GM12878 (cell line): Measurements from ENCODE around the gene GLI2. TPM values are rescaled to one million over a fixed set of nuclear protein-coding genes. Genes with fewer than 3 reads are reported as not detected.

Experiments used
- ATAC-seq: fragments of 200-7000 bp; cut with Tn5 transposase; 3 replicates; pipeline ENCODE4 v1.9.1; 2020; ENCODE audit warnings: mild to moderate bottlenecking, moderate library complexity
- BruUV-seq: library from RNA; stranded (reverse); fragments of 400-500 nt; replicated peaks from 2 replicates; lab custom pipeline; 2021; lab: Mats Ljungman, UMichigan
- CTCF ChIA-PET: fragments of 300-600 bp; sonication (Branson Sonifier 250); formaldehyde crosslinking; extraction: SDS; loops from one replicate; lab custom pipeline; 2021; ENCODE audit warnings: inconsistent platforms; lab: Yijun Ruan, JAX
- POLR2A ChIA-PET: fragments of 350-600 bp; formaldehyde crosslinking; extraction: SDS; loops from one replicate; lab custom pipeline; 2021; ENCODE audit warnings: inconsistent platforms; lab: Charles Lee
- RAD21 ChIA-PET: fragments of 300-600 bp; sonication (Branson Sonifier 250); formaldehyde crosslinking; loops from one replicate; lab custom pipeline; 2023; ENCODE audit warnings: antibody characterized with exemption; ENCODE audit not compliant: unreplicated experiment; lab: Charles Lee
- SMC1A ChIA-PET: fragments of 300-600 bp; sonication (Branson Sonifier 250); formaldehyde crosslinking; loops from one replicate; lab custom pipeline; 2023; ENCODE audit not compliant: unreplicated experiment, uncharacterized antibody; lab: Charles Lee
- DNase-seq: peaks from one replicate; pipeline ENCODE4 v3.0.0-alpha.2; 2011; ENCODE audit warnings: low read depth, low spot score
- FAIRE-seq: peaks from 3 replicates; lab custom pipeline; 2011; peaks lifted over from hg19 to GRCh38; lab: Jason Lieb, UNC
- H2AFZ ChIP-seq: 2 replicates; pipeline ENCODE4 v1.6.0; 2011; ENCODE audit warnings: low read depth, low read length, control low read depth; ENCODE audit not compliant: control insufficient read depth
- H3K27ac ChIP-seq: 2 replicates; pipeline ENCODE4 v1.5.1; 2011; ENCODE audit warnings: control low read depth; ENCODE audit not compliant: control insufficient read depth, insufficient read depth
- H3K27me3 ChIP-seq, 2 experiments: replicated peaks in 1 of 2; 2 replicates each; pipeline versions ENCODE4 v1.6.0 to v1.6.1; 2011; ENCODE audit warnings: low read length in 1 of 2; ENCODE audit not compliant: control insufficient read depth in 2 of 2, insufficient read depth in 2 of 2
- H3K36me3 ChIP-seq, 2 experiments: 2 replicates each; pipeline ENCODE4 v1.5.1; 2011; ENCODE audit warnings: low read length in 1 of 2; ENCODE audit not compliant: control insufficient read depth in 2 of 2, insufficient read depth in 2 of 2
- H3K4me1 ChIP-seq: 2 replicates; pipeline ENCODE4 v1.6.1; 2011; ENCODE audit warnings: mild to moderate bottlenecking, low read length, moderate library complexity, mixed read lengths; ENCODE audit not compliant: control insufficient read depth, insufficient read depth
- H3K4me2 ChIP-seq: 2 replicates; pipeline ENCODE4 v1.6.0; 2011; ENCODE audit warnings: control low read depth; ENCODE audit not compliant: control insufficient read depth, insufficient read depth
- H3K4me3 ChIP-seq: fragments of 200-600 bp; sonication (generic); 2 replicates; pipeline ENCODE4 v1.5.1; 2016
- H3K79me2 ChIP-seq: 2 replicates; pipeline ENCODE4 v1.6.0; 2011; ENCODE audit warnings: low read length; ENCODE audit not compliant: control insufficient read depth, insufficient read depth
- H3K9ac ChIP-seq: 2 replicates; pipeline ENCODE4 v1.8.0; 2011; ENCODE audit warnings: low read length, control low read depth, mixed read lengths; ENCODE audit not compliant: control insufficient read depth, insufficient read depth
- H3K9me3 ChIP-seq: replicated peaks from 3 replicates; pipeline ENCODE4 v1.5.1; 2011; ENCODE audit warnings: mild to moderate bottlenecking, low read length; ENCODE audit not compliant: control insufficient read depth, insufficient read depth
- H4K20me1 ChIP-seq: 2 replicates; pipeline ENCODE4 v1.6.0; 2011; ENCODE audit not compliant: control insufficient read depth, insufficient read depth
- BCL11A ChIP-seq: IDR thresholded peaks from 2 replicates; pipeline ENCODE4 v1.6.1; 2011; ENCODE audit warnings: low read depth, low read length
- ESRRA ChIP-seq: IDR thresholded peaks from 2 replicates; pipeline ENCODE4 v1.6.1; 2012; ENCODE audit warnings: mild to moderate bottlenecking, low read length, improper control_type of control experiment
- FOXK2 ChIP-seq: fragments of 450-650 bp; IDR thresholded peaks from 2 replicates; pipeline ENCODE4 v1.6.1; 2017; ENCODE audit warnings: mild to moderate bottlenecking, moderate library complexity
- GATAD2B ChIP-seq: fragments of 450-650 bp; conservative IDR thresholded peaks from 2 replicates; pipeline ENCODE4 v1.6.1; 2017; ENCODE audit warnings: low read depth, mild to moderate bottlenecking, moderate library complexity
- HDAC2 ChIP-seq: fragments of 200-600 bp; sonication (generic); IDR thresholded peaks from 2 replicates; pipeline ENCODE4 v1.6.1; 2017
- LARP7 ChIP-seq: fragments of 450-650 bp; IDR thresholded peaks from 2 replicates; pipeline ENCODE4 v1.6.1; 2017; ENCODE audit warnings: mild to moderate bottlenecking
- PAX5 ChIP-seq: IDR thresholded peaks from 2 replicates; pipeline ENCODE4 v1.6.1; 2011; ENCODE audit warnings: low read depth, low read length, borderline replicate concordance
- WGBS: methylation state at CpG from one replicate; pipeline ENCODE4 v1.1.6; 2016; ENCODE audit warnings: low lambda C conversion rate; ENCODE audit not compliant: insufficient replicate concordance, insufficient coverage; ENCODE audit errors: missing lambda C conversion rate; 5-methylcytosine and 5-hydroxymethylcytosine counted together
- in situ Hi-C: fragments of 300-500 bp; cut with MboI; formaldehyde crosslinking; loops from 9 replicates; pipeline ENCODE4 v1.14.3; 2018; ENCODE audit warnings: mixed read lengths
- intact Hi-C: fragments of 100-400 bp; cut with micrococcal nuclease; formaldehyde crosslinking; loops from one replicate; pipeline ENCODE4 v1.14.2; 2022; ENCODE audit not compliant: unreplicated experiment
- polyA plus RNA-seq, 11 experiments: library from polyadenylated mRNA; depleted of rRNA in 4 of 11; unstranded in 6 of 11; stranded (reverse) in 5 of 11; fragments of >200 nt; fragmentation: Nextera tagmentation in 4 of 11; fragmentation: Illumina TruSeq in 1 of 11; extraction: Ambion mirVana in 4 of 11; extraction: Trizol in 1 of 11; gene quantifications; 1 replicate in 1 of 11; 2 replicates in 10 of 11; pipeline versions ENCODE4 v1.2.1 to v1.2.3, GENCODE V29; 2011 to 2016; ENCODE audit warnings: inconsistent platforms in 2 of 11, missing spikeins in 2 of 11, low read depth in 1 of 11
- total RNA-seq, 4 experiments: library from RNA; depleted of rRNA in 3 of 4; stranded (reverse); fragments of >200 nt in 3 of 4; fragmentation: Illumina TruSeq in 1 of 4; extraction: Trizol in 1 of 4; gene quantifications; 2 replicates each; pipeline versions ENCODE4 v1.2.1 to v1.2.3, GENCODE V29; 2013 to 2021
- TF ChIP-seq, protein P1 (sequence below): IDR thresholded peaks from 2 replicates; pipeline ENCODE4 v1.6.1; 2012; ENCODE audit warnings: low read depth, low read length, improper control_type of control experiment
- TF ChIP-seq, protein P2 (sequence below): fragments of 450-650 bp; IDR thresholded peaks from 2 replicates; pipeline ENCODE4 v1.6.1; 2017; ENCODE audit warnings: mild to moderate bottlenecking, moderate library complexity

GLI2 gene
- total and polyA plus RNA-seq, 10 of the 15 experiments (the other 5 are each of a cell fraction or from before 2014, with no cell fraction given) = 0.01 TPM; not detected in 9

DNA sequence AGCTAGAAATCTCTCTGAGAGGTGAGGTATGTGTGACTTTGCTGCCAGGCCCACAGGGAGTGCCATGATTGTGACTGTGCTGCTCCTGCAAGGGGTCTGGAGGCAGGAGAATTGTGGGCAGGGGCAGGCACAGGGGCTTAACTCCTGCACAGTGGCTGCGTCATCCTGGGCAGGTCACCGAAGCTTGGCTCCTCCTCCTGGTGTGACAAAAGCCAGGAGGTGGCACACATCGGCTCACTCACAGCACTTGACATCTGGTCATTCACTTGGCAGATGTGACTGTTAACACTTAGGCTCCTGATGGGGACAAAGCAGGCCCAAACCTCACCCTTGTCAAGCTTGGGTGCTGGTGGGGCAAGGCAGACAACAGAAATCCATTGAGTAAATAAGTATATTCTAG is 36.4 kb upstream of the GLI2 start:
- ATAC-seq = no peak
- BruUV-seq = no TSS peak
- no peak for FAIRE-seq
- H3K36me3 ChIP-seq = no peaks in the 10 kb centered on the region
- no peaks in the 10 kb centered on the region for H3K79me2 ChIP-seq
- peaks cover 4 to 6% of the 10 kb centered on the region in 2 experiments; a peak in 3 of 4 replicates for H3K27me3 ChIP-seq
- 35% methylated on average over 3 of the region's 3 CpGs for WGBS
- DNase-seq = no peak
- no peak overlapping the region for H3K4me3 ChIP-seq
- no peak for TF ChIP-seq GATAD2B
- TF ChIP-seq, protein P1, sequence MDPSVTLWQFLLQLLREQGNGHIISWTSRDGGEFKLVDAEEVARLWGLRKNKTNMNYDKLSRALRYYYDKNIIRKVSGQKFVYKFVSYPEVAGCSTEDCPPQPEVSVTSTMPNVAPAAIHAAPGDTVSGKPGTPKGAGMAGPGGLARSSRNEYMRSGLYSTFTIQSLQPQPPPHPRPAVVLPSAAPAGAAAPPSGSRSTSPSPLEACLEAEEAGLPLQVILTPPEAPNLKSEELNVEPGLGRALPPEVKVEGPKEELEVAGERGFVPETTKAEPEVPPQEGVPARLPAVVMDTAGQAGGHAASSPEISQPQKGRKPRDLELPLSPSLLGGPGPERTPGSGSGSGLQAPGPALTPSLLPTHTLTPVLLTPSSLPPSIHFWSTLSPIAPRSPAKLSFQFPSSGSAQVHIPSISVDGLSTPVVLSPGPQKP = no peak
- no peaks in the 10 kb centered on the region for H4K20me1 ChIP-seq
- POLR2A ChIA-PET = no interaction called here
- H3K9me3 ChIP-seq = no peaks in the 10 kb centered on the region
- H2AFZ ChIP-seq = no peak overlapping the region
- H3K4me2 ChIP-seq = no peak overlapping the region
- H3K27ac ChIP-seq = no peak overlapping the region
- intact Hi-C loops (loop anchor here (5.0 kb wide), 1 partner anchor 248 kb away; no protein-coding TSS in a partner anchor), in situ Hi-C loops (loop anchor here (5.0 to 25.0 kb wide), 2 partner anchors 383 to 487 kb away; partner anchors contain the start of gene TMEM185B)
- H3K9ac ChIP-seq = no peak overlapping the region
- no peaks in the 10 kb centered on the region for H3K4me1 ChIP-seq
- SMC1A ChIA-PET = no interaction called here
- RAD21 ChIA-PET = no interaction called here
- CTCF ChIA-PET = no interaction called here

DNA sequence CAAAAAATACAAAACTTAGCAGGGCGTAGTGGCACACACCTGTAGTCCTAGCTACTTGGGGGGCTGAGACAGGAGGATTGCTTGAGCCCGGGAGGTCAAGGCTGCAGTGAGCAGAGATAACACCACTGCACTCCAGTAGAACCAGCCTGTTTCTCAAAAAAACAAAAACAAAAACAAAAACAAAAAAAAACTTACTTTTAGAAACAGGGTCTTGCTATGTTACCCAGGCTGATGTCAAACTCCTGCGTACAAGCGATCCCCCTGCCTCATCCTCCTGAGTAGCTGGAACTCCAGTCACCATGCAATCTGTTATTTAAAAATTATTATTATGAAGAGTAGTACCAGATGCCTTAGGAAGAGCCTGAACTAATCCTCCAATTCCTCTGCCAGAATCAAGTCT is 35.0 kb upstream of the GLI2 start:
- in situ Hi-C loops (no loop called here), intact Hi-C loops (no loop called here)
- H3K27me3 ChIP-seq = peaks cover 4 to 6% of the 10 kb centered on the region in 2 experiments; a peak in 3 of 4 replicates
- BruUV-seq = no TSS peak
- no peak for DNase-seq
- H3K79me2 ChIP-seq = no peaks in the 10 kb centered on the region
- POLR2A ChIA-PET = no interaction called here
- H3K36me3 ChIP-seq = no peaks in the 10 kb centered on the region
- ATAC-seq = no peak
- no peak overlapping the region for H3K27ac ChIP-seq
- CTCF ChIA-PET = interaction anchor here (0.6 to 1.4 kb wide), 3 partner anchors 20 to 655 kb away, joined by 3 read pairs; no protein-coding TSS in a partner anchor
- no peak overlapping the region for H3K4me2 ChIP-seq
- 33% methylated on average over 4 of the region's 4 CpGs for WGBS
- TF ChIP-seq HDAC2 (no peak), PAX5 (no peak), BCL11A (no peak), LARP7 (no peak), FOXK2 (no peak), ESRRA (no peak)
- TF ChIP-seq, protein P2, sequence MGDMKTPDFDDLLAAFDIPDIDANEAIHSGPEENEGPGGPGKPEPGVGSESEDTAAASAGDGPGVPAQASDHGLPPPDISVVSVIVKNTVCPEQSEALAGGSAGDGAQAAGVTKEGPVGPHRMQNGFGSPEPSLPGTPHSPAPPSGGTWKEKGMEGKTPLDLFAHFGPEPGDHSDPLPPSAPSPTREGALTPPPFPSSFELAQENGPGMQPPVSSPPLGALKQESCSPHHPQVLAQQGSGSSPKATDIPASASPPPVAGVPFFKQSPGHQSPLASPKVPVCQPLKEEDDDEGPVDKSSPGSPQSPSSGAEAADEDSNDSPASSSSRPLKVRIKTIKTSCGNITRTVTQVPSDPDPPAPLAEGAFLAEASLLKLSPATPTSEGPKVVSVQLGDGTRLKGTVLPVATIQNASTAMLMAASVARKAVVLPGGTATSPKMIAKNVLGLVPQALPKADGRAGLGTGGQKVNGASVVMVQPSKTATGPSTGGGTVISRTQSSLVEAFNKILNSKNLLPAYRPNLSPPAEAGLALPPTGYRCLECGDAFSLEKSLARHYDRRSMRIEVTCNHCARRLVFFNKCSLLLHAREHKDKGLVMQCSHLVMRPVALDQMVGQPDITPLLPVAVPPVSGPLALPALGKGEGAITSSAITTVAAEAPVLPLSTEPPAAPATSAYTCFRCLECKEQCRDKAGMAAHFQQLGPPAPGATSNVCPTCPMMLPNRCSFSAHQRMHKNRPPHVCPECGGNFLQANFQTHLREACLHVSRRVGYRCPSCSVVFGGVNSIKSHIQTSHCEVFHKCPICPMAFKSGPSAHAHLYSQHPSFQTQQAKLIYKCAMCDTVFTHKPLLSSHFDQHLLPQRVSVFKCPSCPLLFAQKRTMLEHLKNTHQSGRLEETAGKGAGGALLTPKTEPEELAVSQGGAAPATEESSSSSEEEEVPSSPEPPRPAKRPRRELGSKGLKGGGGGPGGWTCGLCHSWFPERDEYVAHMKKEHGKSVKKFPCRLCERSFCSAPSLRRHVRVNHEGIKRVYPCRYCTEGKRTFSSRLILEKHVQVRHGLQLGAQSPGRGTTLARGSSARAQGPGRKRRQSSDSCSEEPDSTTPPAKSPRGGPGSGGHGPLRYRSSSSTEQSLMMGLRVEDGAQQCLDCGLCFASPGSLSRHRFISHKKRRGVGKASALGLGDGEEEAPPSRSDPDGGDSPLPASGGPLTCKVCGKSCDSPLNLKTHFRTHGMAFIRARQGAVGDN = no peak
- no peak overlapping the region for H3K4me3 ChIP-seq
- SMC1A ChIA-PET = no interaction called here
- no peak overlapping the region for H2AFZ ChIP-seq
- H3K9ac ChIP-seq = no peak overlapping the region
- RAD21 ChIA-PET = no interaction called here
- no peaks in the 10 kb centered on the region for H3K9me3 ChIP-seq
- FAIRE-seq = no peak
- H3K4me1 ChIP-seq = no peaks in the 10 kb centered on the region
- H4K20me1 ChIP-seq = no peaks in the 10 kb centered on the region
